Measurements from ENCODE around the gene ADM2. TPM values are rescaled to one million over a fixed set of nuclear protein-coding genes. Genes with fewer than 3 reads are reported as not detected.

Gene ADM2
- total RNA-seq, 1 experiment from 2014 or later = 1.4 TPM

- no peak overlapping the region; the same call in 1 of the 2 replicates for H3K9ac ChIP-seq (ENCODE audit: low read length)
- H3K36me3 ChIP-seq (ENCODE audit: insufficient read depth, low read length) = no peaks in the 10 kb centered on the region
- no peak overlapping the region for H3K4me3 ChIP-seq (ENCODE audit: low read length)
- H3K27me3 ChIP-seq (ENCODE audit: low read length) = no peaks in the 10 kb centered on the region
- no peak overlapping the region for H2AFZ ChIP-seq (ENCODE audit: low read length)
- peaks cover 12% of the 10 kb centered on the region for H4K20me1 ChIP-seq (ENCODE audit: insufficient read depth, low read depth, low read length)
- H3K27ac ChIP-seq (ENCODE audit: low read length) = peak overlapping the region; percentile 59
- H3K4me2 ChIP-seq (ENCODE audit: low read depth, low read length, poor library complexity, severe bottlenecking) = no peak overlapping the region
- peaks cover 59% of the 10 kb centered on the region for H3K4me1 ChIP-seq (ENCODE audit: low read length)
- H3K9me3 ChIP-seq (ENCODE audit: low read length) = no peaks in the 10 kb centered on the region
- H3K79me2 ChIP-seq (ENCODE audit: low read length) = peaks cover 19% of the 10 kb centered on the region
- H3K9me2 ChIP-seq (replicated peaks; ENCODE audit: insufficient read depth, low read length) = no peaks in the 10 kb centered on the region
- DNase-seq = no peak
These were observed 46.8 kb downstream of the ADM2 start for GRCh38 chr22:50527921-50528681.

GRCh38 chr22:50528682-50529415, 47.5 kb downstream of the ADM2 start:
- peak; percentile 56 for DNase-seq
- H3K9me3 ChIP-seq (ENCODE audit: low read length) = no peaks in the 10 kb centered on the region
- H2AFZ ChIP-seq (ENCODE audit: low read length) = no peak overlapping the region
- no peaks in the 10 kb centered on the region for H3K27me3 ChIP-seq (ENCODE audit: low read length)
- H3K4me1 ChIP-seq (ENCODE audit: low read length) = peaks cover 61% of the 10 kb centered on the region
- no peaks in the 10 kb centered on the region for H3K36me3 ChIP-seq (ENCODE audit: insufficient read depth, low read length)
- H3K9me2 ChIP-seq (replicated peaks; ENCODE audit: insufficient read depth, low read length) = no peaks in the 10 kb centered on the region
- no peak overlapping the region for H3K4me2 ChIP-seq (ENCODE audit: low read depth, low read length, poor library complexity, severe bottlenecking)
- H3K9ac ChIP-seq (ENCODE audit: low read length) = no peak overlapping the region
- peaks cover 12% of the 10 kb centered on the region for H3K79me2 ChIP-seq (ENCODE audit: low read length)
- H3K27ac ChIP-seq (ENCODE audit: low read length) = no peak overlapping the region
- H4K20me1 ChIP-seq (ENCODE audit: insufficient read depth, low read depth, low read length) = peaks cover 6% of the 10 kb centered on the region; the same call in 1 of the 2 replicates
- no peak overlapping the region for H3K4me3 ChIP-seq (ENCODE audit: low read length)

- H4K20me1 ChIP-seq (ENCODE audit: insufficient read depth, low read depth, low read length) = peaks cover 2% of the 10 kb centered on the region; the same call in 1 of the 2 replicates
- H3K4me1 ChIP-seq (ENCODE audit: low read length) = peaks cover 61% of the 10 kb centered on the region
- H3K9ac ChIP-seq (ENCODE audit: low read length) = no peak overlapping the region
- peaks cover 6% of the 10 kb centered on the region for H3K79me2 ChIP-seq (ENCODE audit: low read length)
- no peaks in the 10 kb centered on the region for H3K27me3 ChIP-seq (ENCODE audit: low read length)
- DNase-seq = no peak
- H3K9me2 ChIP-seq (replicated peaks; ENCODE audit: insufficient read depth, low read length) = no peaks in the 10 kb centered on the region
- H3K4me3 ChIP-seq (ENCODE audit: low read length) = no peak overlapping the region
- H2AFZ ChIP-seq (ENCODE audit: low read length) = no peak overlapping the region
- H3K27ac ChIP-seq (ENCODE audit: low read length) = no peak overlapping the region
- H3K36me3 ChIP-seq (ENCODE audit: insufficient read depth, low read length) = no peaks in the 10 kb centered on the region
- H3K4me2 ChIP-seq (ENCODE audit: low read depth, low read length, poor library complexity, severe bottlenecking) = no peak overlapping the region
- no peaks in the 10 kb centered on the region for H3K9me3 ChIP-seq (ENCODE audit: low read length)
These were observed 48.1 kb downstream of the ADM2 start for GRCh38 chr22:50529416-50529896.

- peak; percentile 74 for DNase-seq
- peak within 1 kb of the TSS; percentile 75 for H3K4me2 ChIP-seq (ENCODE audit: low read depth, low read length, poor library complexity, severe bottlenecking)
- no peaks in the 10 kb centered on the region for H3K79me2 ChIP-seq (ENCODE audit: low read length)
- peaks cover 62% of the 10 kb centered on the region for H3K4me1 ChIP-seq (ENCODE audit: low read length)
- H3K9me3 ChIP-seq (ENCODE audit: low read length) = no peaks in the 10 kb centered on the region
- H2AFZ ChIP-seq (ENCODE audit: low read length) = no peak within 1 kb of the TSS
- H3K27ac ChIP-seq (ENCODE audit: low read length) = peak within 1 kb of the TSS; percentile 95
- H3K4me3 ChIP-seq (ENCODE audit: low read length) = peak within 1 kb of the TSS; percentile 78
- peak within 1 kb of the TSS; percentile 88 for H3K9ac ChIP-seq (ENCODE audit: low read length)
- no peaks in the 10 kb centered on the region for H4K20me1 ChIP-seq (ENCODE audit: insufficient read depth, low read depth, low read length)
- H3K9me2 ChIP-seq (replicated peaks; ENCODE audit: insufficient read depth, low read length) = no peaks in the 10 kb centered on the region
- H3K27me3 ChIP-seq (ENCODE audit: low read length) = no peaks in the 10 kb centered on the region
- H3K36me3 ChIP-seq (ENCODE audit: insufficient read depth, low read length) = no peaks in the 10 kb centered on the region
These were observed 48.7 kb downstream of the ADM2 start, which contains the start of gene TYMP for GRCh38 chr22:50529897-50530579. Gene TYMP, minus strand, starts transcription at chr22:50530012. Its CDS starts 303 bp downstream, at chr22:50529709.

- no peak overlapping the region for H2AFZ ChIP-seq (ENCODE audit: low read length)
- DNase-seq = no peak
- H3K79me2 ChIP-seq (ENCODE audit: low read length) = no peaks in the 10 kb centered on the region
- no peaks in the 10 kb centered on the region for H3K36me3 ChIP-seq (ENCODE audit: insufficient read depth, low read length)
- peak overlapping the region; percentile 88 for H3K9ac ChIP-seq (ENCODE audit: low read length)
- H3K27ac ChIP-seq (ENCODE audit: low read length) = peak overlapping the region; percentile 95
- H3K9me2 ChIP-seq (replicated peaks; ENCODE audit: insufficient read depth, low read length) = no peaks in the 10 kb centered on the region
- H3K9me3 ChIP-seq (ENCODE audit: low read length) = no peaks in the 10 kb centered on the region
- no peaks in the 10 kb centered on the region for H3K27me3 ChIP-seq (ENCODE audit: low read length)
- H3K4me3 ChIP-seq (ENCODE audit: low read length) = peak overlapping the region; percentile 78
- H3K4me1 ChIP-seq (ENCODE audit: low read length) = peaks cover 66% of the 10 kb centered on the region
- H4K20me1 ChIP-seq (ENCODE audit: insufficient read depth, low read depth, low read length) = no peaks in the 10 kb centered on the region
- H3K4me2 ChIP-seq (ENCODE audit: low read depth, low read length, poor library complexity, severe bottlenecking) = peak overlapping the region; percentile 75
These were observed 49.2 kb downstream of the ADM2 start for GRCh38 chr22:50530580-50530876.

GRCh38 chr22:50530877-50531545, 49.7 kb downstream of the ADM2 start:
- peak; percentile 95 for DNase-seq
- Histone ChIP-seq H3K27ac (ENCODE audit: low read length) (peak overlapping the region; percentile 95), H3K4me2 (ENCODE audit: low read depth, low read length, poor library complexity, severe bottlenecking) (peak overlapping the region; percentile 75), H3K9me3 (ENCODE audit: low read length) (no peaks in the 10 kb centered on the region), H3K36me3 (ENCODE audit: insufficient read depth, low read length) (no peaks in the 10 kb centered on the region), H3K79me2 (ENCODE audit: low read length) (no peaks in the 10 kb centered on the region), H2AFZ (ENCODE audit: low read length) (no peak overlapping the region; the same call in 1 of the 2 replicates), H3K4me1 (ENCODE audit: low read length) (peaks cover 71% of the 10 kb centered on the region), H3K9ac (ENCODE audit: low read length) (peak overlapping the region; percentile 88), H3K4me3 (ENCODE audit: low read length) (peak overlapping the region; percentile 78), H3K9me2 (replicated peaks; ENCODE audit: insufficient read depth, low read length) (no peaks in the 10 kb centered on the region), H3K27me3 (ENCODE audit: low read length) (no peaks in the 10 kb centered on the region), H4K20me1 (ENCODE audit: insufficient read depth, low read depth, low read length) (no peaks in the 10 kb centered on the region)

GRCh38 chr22:50531546-50531961, 50.2 kb downstream of the ADM2 start:
- peak; percentile 90 for DNase-seq
- H2AFZ ChIP-seq (ENCODE audit: low read length) = no peak overlapping the region; the same call in 1 of the 2 replicates
- H3K79me2 ChIP-seq (ENCODE audit: low read length) = no peaks in the 10 kb centered on the region
- H3K4me3 ChIP-seq (ENCODE audit: low read length) = peak overlapping the region; percentile 78
- H3K4me1 ChIP-seq (ENCODE audit: low read length) = peaks cover 75% of the 10 kb centered on the region
- H3K4me2 ChIP-seq (ENCODE audit: low read depth, low read length, poor library complexity, severe bottlenecking) = peak overlapping the region; percentile 75
- no peaks in the 10 kb centered on the region for H3K36me3 ChIP-seq (ENCODE audit: insufficient read depth, low read length)
- H3K27ac ChIP-seq (ENCODE audit: low read length) = peak overlapping the region; percentile 95
- H4K20me1 ChIP-seq (ENCODE audit: insufficient read depth, low read depth, low read length) = no peaks in the 10 kb centered on the region
- no peaks in the 10 kb centered on the region for H3K9me3 ChIP-seq (ENCODE audit: low read length)
- peak overlapping the region; percentile 88 for H3K9ac ChIP-seq (ENCODE audit: low read length)
- no peaks in the 10 kb centered on the region for H3K9me2 ChIP-seq (replicated peaks; ENCODE audit: insufficient read depth, low read length)
- H3K27me3 ChIP-seq (ENCODE audit: low read length) = no peaks in the 10 kb centered on the region

Data from Karpas-422 (cell line).